HepG2 (cell line): ENCODE measurements around the gene MEX3C. TPM values are rescaled to one million over a fixed set of nuclear protein-coding genes. Genes with fewer than 3 reads are reported as not detected.

Source experiments
- ATAC-seq: fragments of 200-7000 bp; cut with Tn5 transposase; 3 replicates; pipeline ENCODE4 v1.9.1; 2020; ENCODE audit warnings: mild to moderate bottlenecking, moderate library complexity
- BruUV-seq: library from RNA; stranded (reverse); fragments of 400-500 nt; replicated peaks from 2 replicates; lab custom pipeline; 2021; lab: Mats Ljungman, UMichigan
- CTCF ChIA-PET: fragments of 300-600 bp; formaldehyde crosslinking; extraction: SDS; loops from one replicate; lab custom pipeline; 2021; ENCODE audit warnings: low total read pairs, inconsistent platforms, low intra/inter-chr PET ratio; lab: Yijun Ruan, JAX
- POLR2A ChIA-PET: fragments of 350-600 bp; sonication (Branson Sonifier 250); formaldehyde crosslinking; loops from one replicate; lab custom pipeline; 2020; ENCODE audit warnings: antibody characterized with exemption, inconsistent platforms; lab: Yijun Ruan, JAX
- DNase-seq: peaks from one replicate; pipeline ENCODE4 v3.0.0-alpha.2; 2015; ENCODE audit warnings: low spot score
- FAIRE-seq: peaks from 3 replicates; lab custom pipeline; 2011; peaks lifted over from hg19 to GRCh38; lab: Jason Lieb, UNC
- H2AFZ ChIP-seq: one replicate; pipeline ENCODE4 v1.6.1; 2011; ENCODE audit warnings: low read length, inconsistent platforms
- H3K27ac ChIP-seq: fragments of 300-600 bp; 3 replicates; pipeline ENCODE4 v1.8.0; 2011; ENCODE audit warnings: mixed run types, mild to moderate bottlenecking, mixed read lengths, low read length, inconsistent platforms; ENCODE audit not compliant: insufficient read depth; ENCODE audit errors: extremely low read length
- H3K27me3 ChIP-seq, 2 experiments: fragments of 200-600 bp in 1 of 2; 2 replicates in 1 of 2; 3 replicates in 1 of 2; pipeline versions ENCODE4 v1.6.0 to v1.8.0; 2011; ENCODE audit warnings: low read length in 2 of 2, mild to moderate bottlenecking in 2 of 2, moderate library complexity in 2 of 2, inconsistent platforms in 1 of 2; ENCODE audit not compliant: insufficient read depth in 2 of 2, control insufficient read depth in 1 of 2
- H3K36me3 ChIP-seq, 2 experiments: fragments of 200-600 bp in 1 of 2; replicated peaks in 1 of 2; 2 replicates in 1 of 2; 3 replicates in 1 of 2; pipeline versions ENCODE4 v1.5.1 to v1.8.0; 2011; ENCODE audit warnings: low read length in 2 of 2, inconsistent platforms in 1 of 2; ENCODE audit not compliant: insufficient read depth in 2 of 2, control insufficient read depth in 1 of 2
- H3K4me1 ChIP-seq: 2 replicates; pipeline ENCODE4 v1.5.1; 2012; ENCODE audit warnings: low read length, inconsistent platforms; ENCODE audit not compliant: insufficient read depth
- H3K4me2 ChIP-seq: 2 replicates; pipeline ENCODE4 v1.6.0; 2011; ENCODE audit warnings: low read depth, low read length, inconsistent platforms
- H3K4me3 ChIP-seq, 3 experiments: fragments of 200-600 bp in 1 of 3; sonication (generic), shearing (Covaris generic) in 1 of 3; replicated peaks in 1 of 3; 2 replicates each; pipeline ENCODE4 v1.5.1; 2011 to 2016; ENCODE audit warnings: low read length in 3 of 3, inconsistent platforms in 2 of 3, low read depth in 2 of 3, mild to moderate bottlenecking in 2 of 3, control low read depth in 1 of 3, mixed read lengths in 1 of 3; ENCODE audit not compliant: insufficient read depth in 1 of 3
- H3K79me2 ChIP-seq: one replicate; pipeline ENCODE4 v1.6.1; 2011; ENCODE audit warnings: low read length, inconsistent platforms; ENCODE audit not compliant: insufficient read depth
- H3K9ac ChIP-seq: 2 replicates; pipeline ENCODE4 v1.6.0; 2011; ENCODE audit warnings: mild to moderate bottlenecking, low read depth, low read length, inconsistent platforms; ENCODE audit not compliant: insufficient read depth
- H3K9me3 ChIP-seq: 2 replicates; pipeline ENCODE4 v1.5.1; 2012; ENCODE audit warnings: mild to moderate bottlenecking, low read length
- H4K20me1 ChIP-seq: 2 replicates; pipeline ENCODE4 v1.6.0; 2011; ENCODE audit warnings: inconsistent platforms, mild to moderate bottlenecking, low read length, moderate library complexity; ENCODE audit not compliant: insufficient read depth
- PRDM15 ChIP-seq: sonication (generic); formaldehyde crosslinking; IDR thresholded peaks from 2 replicates; pipeline ENCODE4 v1.4.0; 2020; ENCODE audit warnings: missing genetic modification reagents
- RFX3 ChIP-seq: IDR thresholded peaks from 2 replicates; pipeline ENCODE4 v1.6.1; 2016; ENCODE audit warnings: missing biosample characterization, missing genetic modification reagents
- ZNF121 ChIP-seq: sonication (generic); formaldehyde crosslinking; IDR thresholded peaks from 2 replicates; pipeline ENCODE4 v1.5.0; 2020; ENCODE audit warnings: mild to moderate bottlenecking, missing genetic modification reagents
- WGBS: methylation state at CpG from one replicate; pipeline ENCODE4 v1.1.6; 2017; ENCODE audit warnings: low lambda C conversion rate; 5-methylcytosine and 5-hydroxymethylcytosine counted together
- in situ Hi-C: cut with HindIII; loops from 2 replicates; pipeline ENCODE4 v1.10.0; 2017; ENCODE audit warnings: low pct_unique_long_range_greater_than_20kb; ENCODE audit not compliant: extremely low pct_ligation_motif_present
- intact Hi-C: fragments of 100-400 bp; cut with micrococcal nuclease; formaldehyde crosslinking; loops from one replicate; pipeline ENCODE4 v1.10.0; 2022; ENCODE audit not compliant: unreplicated experiment
- polyA plus RNA-seq, 8 experiments: library from polyadenylated mRNA; depleted of rRNA in 3 of 8; stranded (reverse) in 7 of 8; unstranded in 1 of 8; fragments of >200 nt; fragmentation: Illumina TruSeq in 4 of 8; extraction: Trizol in 4 of 8; gene quantifications; 2 replicates each; pipeline versions ENCODE4 v1.2.1 to v1.2.3, GENCODE V29; 2011 to 2016; ENCODE audit warnings: low read depth in 4 of 8, missing spikeins in 1 of 8, mixed read lengths in 1 of 8; ENCODE audit not compliant: insufficient read depth in 1 of 8
- total RNA-seq, 5 experiments: library from RNA; depleted of rRNA; stranded (reverse); fragments of >200 nt; fragmentation: Illumina TruSeq; extraction: Trizol; gene quantifications; 2 replicates each; pipeline ENCODE4 v1.2.3, GENCODE V29; 2016; ENCODE audit warnings: low read depth in 1 of 5

MEX3C gene
- total and polyA plus RNA-seq, 2 of the 13 experiments (the other 11 are each of a cell fraction or from before 2014, with no cell fraction given): 34.8 to 36.4 TPM

GRCh38 chr18:51183372-51184090 lies 13.9 kb downstream of the MEX3C start:
- H3K36me3 ChIP-seq: peaks cover 3 to 32% of the 10 kb centered on the region in 2 experiments; a peak in 4 of 5 replicates
- intact Hi-C loops: no loop called here
- FAIRE-seq (no peak), ATAC-seq (no peak; the same call in 1 of the 3 replicates)
- no peak overlapping the region for H3K4me2 ChIP-seq
- H3K27ac ChIP-seq: no peak overlapping the region
- in situ Hi-C loops: no loop called here
- whole genome bisulfite sequencing: 97% methylated on average over 1 of the region's 1 CpG
- H3K9ac ChIP-seq: no peak overlapping the region
- no peaks in the 10 kb centered on the region for H3K27me3 ChIP-seq
- H2AFZ ChIP-seq: no peak overlapping the region
- POLR2A ChIA-PET: interaction anchor here (0.8 to 4.4 kb wide), 3 partner anchors 12 to 14 kb away, joined by 3 to 17 read pairs (median 3); partner anchors contain the start of gene MEX3C
- no TSS peak for BruUV-seq
- H3K9me3 ChIP-seq: no peaks in the 10 kb centered on the region
- CTCF ChIA-PET: no interaction called here
- peaks cover 92% of the 10 kb centered on the region for H3K79me2 ChIP-seq
- TF ChIP-seq ZNF121 (CRISPR knock-in tag): peak; percentile 69; the same call in 1 of the 2 replicates
- TF ChIP-seq PRDM15 (CRISPR knock-in tag): no peak
- TF ChIP-seq, all 625 proteins: peak for 1
- H3K4me1 ChIP-seq: peaks cover 18% of the 10 kb centered on the region
- H4K20me1 ChIP-seq: peaks cover 54% of the 10 kb centered on the region
- no peak for DNase-seq
- no peak overlapping the region for H3K4me3 ChIP-seq

GRCh38 chr18:51182824-51183223 lies 14.7 kb downstream of the MEX3C start:
- no TSS peak for BruUV-seq
- FAIRE-seq: no peak

More at GRCh38 chr18:51182824-51183223, 14.7 kb downstream of the MEX3C start:
- no peak overlapping the region for H3K4me2 ChIP-seq
- no peak for TF ChIP-seq RFX3
- TF ChIP-seq, all 625 proteins: peak for 0
- Histone ChIP-seq H3K36me3 (peaks cover 3 to 29% of the 10 kb centered on the region in 2 experiments; a peak in 4 of 5 replicates), H3K27ac (no peak overlapping the region), H3K27me3 (no peaks in the 10 kb centered on the region), H3K9me3 (no peaks in the 10 kb centered on the region), H3K79me2 (peaks cover 85% of the 10 kb centered on the region), H4K20me1 (peaks cover 49% of the 10 kb centered on the region), H3K4me3 (no peak overlapping the region), H3K9ac (no peak overlapping the region), H3K4me1 (peaks cover 18% of the 10 kb centered on the region), H2AFZ (no peak overlapping the region)
- intact Hi-C loops (no loop called here), in situ Hi-C loops (no loop called here)
- DNase-seq: no peak
- ChIA-PET CTCF (no interaction called here), POLR2A (interaction anchor here (0.8 to 4.4 kb wide), 3 partner anchors 13 to 15 kb away, joined by 3 to 17 read pairs (median 3); partner anchors contain the start of gene MEX3C)
- ATAC-seq: no peak
